CD14-positive monocyte (primary cell): ENCODE results near the gene UROS. TPM values are rescaled to one million over a fixed set of nuclear protein-coding genes. Genes with fewer than 3 reads are reported as not detected.

Experiments
- DNase-seq, 3 donors: peaks; one replicate each; pipeline ENCODE4 v3.0.0-alpha.2; 2011 to 2022
- H2AFZ ChIP-seq: 2 replicates; pipeline ENCODE4 v1.6.0; 2012; ENCODE audit warnings: mild to moderate bottlenecking, low read depth, low read length, inconsistent platforms; ENCODE audit not compliant: insufficient read depth, poor library complexity, severe bottlenecking
- H3K27ac ChIP-seq, 2 donors: 1 replicate in 1 of 2; 2 replicates in 1 of 2; pipeline ENCODE4 v1.5.1; 2012 to 2013; ENCODE audit warnings: low read length in 2 of 2, control low read depth in 1 of 2, inconsistent platforms in 1 of 2, low read depth in 1 of 2, mild to moderate bottlenecking in 1 of 2
- H3K27me3 ChIP-seq, 2 donors: one replicate each; pipeline versions ENCODE4 v1.6.0 to v1.6.1; 2011 to 2013; ENCODE audit warnings: low read length in 2 of 2; ENCODE audit not compliant: control insufficient read depth in 2 of 2, insufficient read depth in 2 of 2
- H3K36me3 ChIP-seq, 2 donors: replicated peaks in 1 of 2; 1 replicate in 1 of 2; 2 replicates in 1 of 2; pipeline versions ENCODE4 v1.5.1 to v1.6.1; 2012 to 2013; ENCODE audit warnings: low read length in 2 of 2, control low read depth in 1 of 2, inconsistent platforms in 1 of 2, mild to moderate bottlenecking in 1 of 2; ENCODE audit not compliant: insufficient read depth in 2 of 2, control insufficient read depth in 1 of 2
- H3K4me1 ChIP-seq, 2 donors: 1 replicate in 1 of 2; 2 replicates in 1 of 2; pipeline versions ENCODE4 v1.5.1 to v1.6.1; 2012 to 2013; ENCODE audit warnings: low read length in 2 of 2, control low read depth in 1 of 2, inconsistent platforms in 1 of 2, mild to moderate bottlenecking in 1 of 2, moderate library complexity in 1 of 2; ENCODE audit not compliant: insufficient read depth in 2 of 2, control insufficient read depth in 1 of 2
- H3K4me2 ChIP-seq: replicated peaks from 2 replicates; pipeline ENCODE3; 2012; ENCODE audit warnings: low read length, moderate library complexity, mild to moderate bottlenecking; ENCODE audit not compliant: poor library complexity, severe bottlenecking; ENCODE audit errors: extremely low read depth
- H3K4me3 ChIP-seq, 3 experiments: fragments of 200-600 bp in 1 of 3; sonication (generic) in 1 of 3; replicated peaks in 1 of 3; 1 replicate in 2 of 3; 2 replicates in 1 of 3; pipeline ENCODE4 v1.5.1; 2011 to 2013; ENCODE audit warnings: low read length in 3 of 3, mild to moderate bottlenecking in 3 of 3, control low read depth in 2 of 3, low read depth in 2 of 3, inconsistent platforms in 1 of 3, moderate library complexity in 1 of 3
- H3K79me2 ChIP-seq: 2 replicates; pipeline ENCODE4 v1.6.0; 2012; ENCODE audit warnings: mild to moderate bottlenecking, control low read depth, inconsistent platforms, low read length, moderate library complexity; ENCODE audit not compliant: insufficient read depth
- H3K9ac ChIP-seq: 2 replicates; pipeline ENCODE4 v1.6.0; 2017; ENCODE audit warnings: low read length, mild to moderate bottlenecking; ENCODE audit not compliant: insufficient read depth, poor library complexity, severe bottlenecking
- H3K9me3 ChIP-seq, 2 donors: replicated peaks in 1 of 2; 1 replicate in 1 of 2; 2 replicates in 1 of 2; pipeline versions ENCODE4 v1.5.1 to v1.6.1; 2012 to 2013; ENCODE audit warnings: low read length in 2 of 2, control low read depth in 1 of 2; ENCODE audit not compliant: control insufficient read depth in 1 of 2, insufficient read depth in 1 of 2
- H4K20me1 ChIP-seq: 2 replicates; pipeline ENCODE4 v1.6.0; 2012; ENCODE audit warnings: mild to moderate bottlenecking, low read length, control low read depth, moderate library complexity; ENCODE audit not compliant: insufficient read depth
- H3K27ac Mint-ChIP-seq, 7 donors: one replicate each; pipeline ENCODE4 v1.8.0; 2020; ENCODE audit warnings: mild to moderate bottlenecking in 7 of 7, mixed read lengths in 7 of 7, moderate library complexity in 6 of 7, inconsistent platforms in 2 of 7
- H3K27me3 Mint-ChIP-seq, 3 donors: one replicate each; pipeline ENCODE4 v1.8.0; 2021 to 2022; ENCODE audit warnings: low read depth in 3 of 3, mild to moderate bottlenecking in 3 of 3, mixed read lengths in 3 of 3, moderate library complexity in 3 of 3, inconsistent platforms in 1 of 3
- H3K36me3 Mint-ChIP-seq, 2 donors: one replicate each; pipeline ENCODE4 v1.8.0; 2020; ENCODE audit warnings: mixed read lengths in 2 of 2, inconsistent platforms in 1 of 2, mild to moderate bottlenecking in 1 of 2
- H3K4me1 Mint-ChIP-seq: one replicate; pipeline ENCODE4 v1.8.0; 2020; ENCODE audit warnings: mild to moderate bottlenecking, mixed read lengths
- H3K4me3 Mint-ChIP-seq, 2 donors: one replicate each; pipeline ENCODE4 v1.8.0; 2020; ENCODE audit warnings: mild to moderate bottlenecking in 2 of 2, mixed read lengths in 2 of 2, moderate library complexity in 1 of 2
- H3K9me3 Mint-ChIP-seq, 7 donors: one replicate each; pipeline ENCODE4 v1.8.0; 2020 to 2022; ENCODE audit warnings: mixed read lengths in 7 of 7, mild to moderate bottlenecking in 6 of 7, moderate library complexity in 6 of 7, inconsistent platforms in 2 of 7
- whole genome bisulfite sequencing: methylation state at CpG from one replicate; pipeline ENCODE4 v1.1.5; 2013; ENCODE audit warnings: missing lambda C conversion rate; ENCODE audit not compliant: insufficient coverage; 5-methylcytosine and 5-hydroxymethylcytosine counted together
- intact Hi-C, 2 donors: fragments of 100-400 bp; cut with micrococcal nuclease; formaldehyde crosslinking; loops; one replicate each; pipeline versions ENCODE4 v1.15.0 to v1.15.1; 2023
- polyA plus RNA-seq, 3 donors: library from polyadenylated mRNA; depleted of rRNA in 1 of 3; unstranded in 2 of 3; stranded (reverse) in 1 of 3; fragments of 300-500 nt in 2 of 3; fragments of >200 nt in 1 of 3; fragmentation: Illumina TruSeq in 2 of 3; gene quantifications; 1 replicate in 2 of 3; 2 replicates in 1 of 3; pipeline ENCODE4 v1.2.3, GENCODE V29; 2012 to 2021
- TF ChIP-seq, protein P1 (sequence below): fragments of 200-600 bp; IDR thresholded peaks from one replicate; pipeline ENCODE4 v1.8.0; 2022; ENCODE audit warnings: antibody characterized with exemption, mild to moderate bottlenecking

The UROS gene
- polyA plus RNA-seq, 3 donors = 18.1 to 42.3 (median 39.8) TPM

DNA sequence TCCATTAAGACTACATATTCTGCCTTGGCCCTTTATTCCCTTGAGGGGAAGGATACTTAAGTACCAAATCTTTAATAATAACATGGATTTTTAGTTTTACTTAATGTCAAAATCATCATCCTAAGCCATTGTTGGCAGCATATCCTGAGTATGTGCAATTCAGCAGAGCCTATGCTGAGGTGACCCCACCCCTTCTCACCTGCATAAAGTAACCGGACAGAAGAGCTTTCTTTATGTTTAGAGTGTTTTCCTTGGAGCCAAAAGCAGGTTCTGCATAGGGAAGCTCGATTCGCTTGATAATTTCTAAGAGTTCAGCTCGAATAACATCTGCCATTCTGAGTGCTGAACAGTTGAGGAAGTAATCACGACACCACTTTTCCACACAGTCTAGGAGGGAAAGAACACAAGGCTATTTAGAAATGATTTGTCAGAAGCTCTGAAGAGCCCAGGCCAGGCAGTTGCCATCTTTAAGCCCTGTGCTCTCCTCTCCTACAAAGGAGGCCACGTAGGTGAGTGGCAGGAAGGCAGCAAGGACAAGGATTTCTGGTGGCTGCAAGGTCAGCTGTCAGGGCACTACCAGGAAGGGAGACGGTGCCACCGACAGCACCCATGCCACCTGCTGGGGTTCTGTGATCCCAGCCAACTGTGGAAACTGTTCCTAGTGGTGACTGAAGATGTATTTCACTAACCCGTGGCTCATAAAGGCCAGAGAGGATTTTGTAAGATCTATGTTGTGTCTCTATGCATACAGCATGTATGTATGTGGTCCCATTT lies 15.9 kb upstream of the UROS start:
- no peaks in the 10 kb centered on the region for H3K4me1 ChIP-seq
- H3K27me3 Mint-ChIP-seq = peaks cover 0 to 2% (median 1%) of the 10 kb centered on the region in 3 donors
- no peak overlapping the region for H3K4me2 ChIP-seq
- no peaks in the 10 kb centered on the region for H3K9me3 ChIP-seq
- no peak overlapping the region for H3K4me3 Mint-ChIP-seq
- H3K4me3 ChIP-seq = no peak overlapping the region
- no peak for DNase-seq
- WGBS = 100% methylated on average over 3 of the region's 9 CpGs
- peaks cover 80 to 88% of the 10 kb centered on the region in 2 donors for H3K36me3 Mint-ChIP-seq
- H3K36me3 ChIP-seq = peaks cover 76 to 97% of the 10 kb centered on the region in 2 donors
- TF ChIP-seq, protein P1, sequence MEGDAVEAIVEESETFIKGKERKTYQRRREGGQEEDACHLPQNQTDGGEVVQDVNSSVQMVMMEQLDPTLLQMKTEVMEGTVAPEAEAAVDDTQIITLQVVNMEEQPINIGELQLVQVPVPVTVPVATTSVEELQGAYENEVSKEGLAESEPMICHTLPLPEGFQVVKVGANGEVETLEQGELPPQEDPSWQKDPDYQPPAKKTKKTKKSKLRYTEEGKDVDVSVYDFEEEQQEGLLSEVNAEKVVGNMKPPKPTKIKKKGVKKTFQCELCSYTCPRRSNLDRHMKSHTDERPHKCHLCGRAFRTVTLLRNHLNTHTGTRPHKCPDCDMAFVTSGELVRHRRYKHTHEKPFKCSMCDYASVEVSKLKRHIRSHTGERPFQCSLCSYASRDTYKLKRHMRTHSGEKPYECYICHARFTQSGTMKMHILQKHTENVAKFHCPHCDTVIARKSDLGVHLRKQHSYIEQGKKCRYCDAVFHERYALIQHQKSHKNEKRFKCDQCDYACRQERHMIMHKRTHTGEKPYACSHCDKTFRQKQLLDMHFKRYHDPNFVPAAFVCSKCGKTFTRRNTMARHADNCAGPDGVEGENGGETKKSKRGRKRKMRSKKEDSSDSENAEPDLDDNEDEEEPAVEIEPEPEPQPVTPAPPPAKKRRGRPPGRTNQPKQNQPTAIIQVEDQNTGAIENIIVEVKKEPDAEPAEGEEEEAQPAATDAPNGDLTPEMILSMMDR = no peak
- no peak overlapping the region for H3K27ac ChIP-seq
- H3K4me1 Mint-ChIP-seq = no peaks in the 10 kb centered on the region
- H2AFZ ChIP-seq = no peak overlapping the region
- peak overlapping the region in 2 of 7 donors; percentile 23 to 72 for H3K27ac Mint-ChIP-seq
- no peaks in the 10 kb centered on the region for H3K79me2 ChIP-seq
- H3K9ac ChIP-seq = no peak overlapping the region
- no peaks in the 10 kb centered on the region for H3K27me3 ChIP-seq
- H3K9me3 Mint-ChIP-seq = no peaks in the 10 kb centered on the region
- intact Hi-C loops = no loop called here
- no peaks in the 10 kb centered on the region for H4K20me1 ChIP-seq

DNA sequence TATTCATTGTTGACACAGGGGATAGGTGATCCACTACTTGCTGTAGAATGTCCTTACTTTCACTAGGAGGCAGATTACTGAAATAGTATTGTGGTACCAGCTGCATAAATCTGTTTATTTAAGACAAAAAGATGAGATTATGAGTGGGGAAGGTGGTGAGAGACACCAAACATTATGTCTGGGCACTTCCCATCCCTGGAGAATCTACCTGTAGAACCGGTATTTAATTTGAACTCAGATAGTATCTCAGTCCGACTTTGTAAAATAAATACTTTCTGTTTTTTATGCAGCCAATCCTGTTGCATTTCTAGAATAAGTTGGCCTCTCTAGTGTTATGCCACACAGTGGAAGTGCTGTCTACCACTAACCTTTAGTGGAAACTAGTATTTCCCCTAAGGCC lies 13.7 kb upstream of the UROS start:
- TF ChIP-seq, protein P1 = no peak
- Histone ChIP-seq H3K9ac (no peak overlapping the region), H3K79me2 (no peaks in the 10 kb centered on the region), H3K4me3 (no peak overlapping the region), H3K27ac (no peak overlapping the region), H4K20me1 (no peaks in the 10 kb centered on the region), H3K4me2 (no peak overlapping the region), H3K9me3 (no peaks in the 10 kb centered on the region), H2AFZ (no peak overlapping the region), H3K27me3 (no peaks in the 10 kb centered on the region), H3K36me3 (peaks cover 89 to 98% of the 10 kb centered on the region in 2 donors), H3K4me1 (no peaks in the 10 kb centered on the region)
- H3K36me3 Mint-ChIP-seq = peaks cover 84 to 96% of the 10 kb centered on the region in 2 donors
- no peaks in the 10 kb centered on the region for H3K4me1 Mint-ChIP-seq
- peaks cover 0 to 2% (median 1%) of the 10 kb centered on the region in 3 donors for H3K27me3 Mint-ChIP-seq
- intact Hi-C loops = no loop called here
- no peaks in the 10 kb centered on the region for H3K9me3 Mint-ChIP-seq
- H3K4me3 Mint-ChIP-seq = no peak overlapping the region
- no peak for DNase-seq
- H3K27ac Mint-ChIP-seq = no peak overlapping the region
- 100% methylated on average over 1 of the region's 2 CpGs for WGBS
